IMR-90 (cell line): ENCODE results near the gene STK17A. TPM values are rescaled to one million over a fixed set of nuclear protein-coding genes. Genes with fewer than 3 reads are reported as not detected.

Experiments used
- ATAC-seq: fragments of 200-7000 bp; cut with Tn5 transposase; 2 replicates; pipeline ENCODE4 v1.9.1; 2020; ENCODE audit warnings: low read depth, mild to moderate bottlenecking, moderate library complexity
- BruUV-seq: library from RNA; stranded (reverse); fragments of 400-500 nt; replicated peaks from 2 replicates; lab custom pipeline; 2021; lab: Mats Ljungman, UMichigan
- CTCF ChIA-PET: fragments of 300-600 bp; formaldehyde crosslinking; extraction: SDS; loops from one replicate; lab custom pipeline; 2021; ENCODE audit warnings: antibody characterized with exemption; lab: Yijun Ruan, JAX
- POLR2A ChIA-PET: fragments of 300-600 bp; sonication (Branson Sonifier 250); formaldehyde crosslinking; loops from one replicate; lab custom pipeline; 2022; ENCODE audit warnings: antibody characterized with exemption; ENCODE audit not compliant: unreplicated experiment; lab: Charles Lee
- DNase-seq: peaks from one replicate; pipeline ENCODE4 v3.0.0; 2013
- H2AFZ ChIP-seq: replicated peaks from 2 replicates; pipeline ENCODE3; 2013; ENCODE audit warnings: low read length, mild to moderate bottlenecking; ENCODE audit not compliant: poor library complexity
- H2AK5ac ChIP-seq: 2 replicates; pipeline ENCODE4 v1.6.1; 2013; ENCODE audit warnings: low read depth, low read length, inconsistent platforms
- H2AK9ac ChIP-seq: replicated peaks from 2 replicates; pipeline ENCODE3; 2013; ENCODE audit warnings: mild to moderate bottlenecking, low read depth, low read length, moderate library complexity; ENCODE audit not compliant: poor library complexity
- H2BK120ac ChIP-seq: 2 replicates; pipeline ENCODE4 v1.6.1; 2013; ENCODE audit warnings: low read depth, low read length, inconsistent platforms
- H2BK15ac ChIP-seq: 3 replicates; pipeline ENCODE4 v1.6.1; 2013; ENCODE audit warnings: low read depth, low read length, inconsistent platforms
- H2BK20ac ChIP-seq: 2 replicates; pipeline ENCODE4 v1.6.1; 2013; ENCODE audit warnings: low read depth, mild to moderate bottlenecking, inconsistent platforms, low read length, moderate library complexity
- H2BK5ac ChIP-seq: 2 replicates; pipeline ENCODE4 v1.6.1; 2013; ENCODE audit warnings: mild to moderate bottlenecking, low read depth, low read length, inconsistent platforms; ENCODE audit not compliant: poor library complexity, severe bottlenecking
- H3K14ac ChIP-seq: replicated peaks from 2 replicates; pipeline ENCODE4 v1.6.1; 2013; ENCODE audit warnings: low read depth, low read length, inconsistent platforms
- H3K18ac ChIP-seq: 2 replicates; pipeline ENCODE4 v1.6.1; 2013; ENCODE audit warnings: low read depth, low read length, control low read depth
- H3K23ac ChIP-seq: 2 replicates; pipeline ENCODE4 v1.6.1; 2013; ENCODE audit warnings: low read depth, low read length, inconsistent platforms
- H3K27ac ChIP-seq: 2 replicates; pipeline ENCODE4 v1.5.1; 2013; ENCODE audit warnings: mild to moderate bottlenecking, control low read depth, low read length; ENCODE audit not compliant: insufficient read depth
- H3K27me3 ChIP-seq: 2 replicates; pipeline ENCODE4 v1.6.1; 2013; ENCODE audit warnings: low read length; ENCODE audit not compliant: control insufficient read depth, insufficient read depth
- H3K36me3 ChIP-seq: 2 replicates; pipeline ENCODE4 v1.6.1; 2013; ENCODE audit warnings: low read length, mixed read lengths; ENCODE audit not compliant: control insufficient read depth, insufficient read depth
- H3K4ac ChIP-seq: 2 replicates; pipeline ENCODE4 v1.6.1; 2013; ENCODE audit warnings: low read depth, low read length, inconsistent platforms
- H3K4me1 ChIP-seq: 2 replicates; pipeline ENCODE4 v1.6.1; 2013; ENCODE audit warnings: low read length, mixed read lengths; ENCODE audit not compliant: control insufficient read depth, insufficient read depth
- H3K4me2 ChIP-seq: 2 replicates; pipeline ENCODE4 v1.6.1; 2013; ENCODE audit warnings: low read depth, mild to moderate bottlenecking, control low read depth, low read length, moderate library complexity
- H3K4me3 ChIP-seq: 2 replicates; pipeline ENCODE4 v1.5.1; 2013; ENCODE audit warnings: low read depth, mild to moderate bottlenecking, control low read depth, low read length, moderate library complexity; ENCODE audit not compliant: insufficient read depth
- H3K56ac ChIP-seq: 2 replicates; pipeline ENCODE4 v1.6.1; 2013; ENCODE audit warnings: low read length, inconsistent platforms; ENCODE audit not compliant: insufficient read depth; ENCODE audit errors: extremely low read depth
- H3K79me1 ChIP-seq, 2 experiments: 2 replicates each; pipeline ENCODE4 v1.6.1; 2013; ENCODE audit warnings: low read length in 2 of 2, inconsistent platforms in 1 of 2, low read depth in 1 of 2
- H3K9ac ChIP-seq: 2 replicates; pipeline ENCODE4 v1.6.1; 2013; ENCODE audit warnings: low read depth, low read length, control low read depth
- H3K9me1 ChIP-seq: 2 replicates; pipeline ENCODE4 v1.6.1; 2013; ENCODE audit warnings: low read length, inconsistent platforms; ENCODE audit not compliant: insufficient read depth
- H3K9me3 ChIP-seq: 2 replicates; pipeline ENCODE4 v1.6.1; 2013; ENCODE audit warnings: low read length; ENCODE audit not compliant: control insufficient read depth, insufficient read depth
- H4K20me1 ChIP-seq: 2 replicates; pipeline ENCODE4 v1.6.1; 2013; ENCODE audit warnings: low read length, inconsistent platforms; ENCODE audit not compliant: insufficient read depth
- H4K5ac ChIP-seq: 2 replicates; pipeline ENCODE4 v1.6.1; 2013; ENCODE audit warnings: mild to moderate bottlenecking, low read depth, low read length, control low read depth
- H4K8ac ChIP-seq, 2 experiments: 2 replicates each; pipeline ENCODE4 v1.6.1; 2013; ENCODE audit warnings: low read depth in 2 of 2, low read length in 2 of 2, control low read depth in 1 of 2, inconsistent platforms in 1 of 2
- H4K91ac ChIP-seq: 2 replicates; pipeline ENCODE4 v1.6.1; 2013; ENCODE audit warnings: low read depth, low read length, inconsistent platforms; ENCODE audit not compliant: insufficient read depth
- CEBPB ChIP-seq: IDR thresholded peaks from 2 replicates; pipeline ENCODE4 v1.6.1; 2012; ENCODE audit warnings: low read depth, low read length, improper control_type of control experiment
- CHD1 ChIP-seq: IDR thresholded peaks from 2 replicates; pipeline ENCODE4 v1.6.1; 2012; ENCODE audit warnings: low read depth, low read length, improper control_type of control experiment
- FOS ChIP-seq: fragments of 150-350 bp; IDR thresholded peaks from 2 replicates; pipeline ENCODE4 v1.6.1; 2016; ENCODE audit warnings: low read depth, low read length
- MAFK ChIP-seq: IDR thresholded peaks from 2 replicates; pipeline ENCODE4 v1.6.1; 2012; ENCODE audit warnings: low read depth, low read length, improper control_type of control experiment
- MAZ ChIP-seq: IDR thresholded peaks from 2 replicates; pipeline ENCODE4 v1.6.1; 2012; ENCODE audit warnings: low read depth, mild to moderate bottlenecking, low read length, improper control_type of control experiment, moderate library complexity, borderline replicate concordance
- MXI1 ChIP-seq: IDR thresholded peaks from 2 replicates; pipeline ENCODE4 v1.6.1; 2012; ENCODE audit warnings: low read depth, mild to moderate bottlenecking, low read length, moderate library complexity, borderline replicate concordance
- NFE2L2 ChIP-seq: fragments of 150-350 bp; IDR thresholded peaks from 2 replicates; pipeline ENCODE4 v1.6.1; 2016; ENCODE audit warnings: low read depth, mild to moderate bottlenecking, low read length
- RAD21 ChIP-seq: IDR thresholded peaks from 2 replicates; pipeline ENCODE4 v1.6.1; 2012; ENCODE audit warnings: low read length, improper control_type of control experiment
- RCOR1 ChIP-seq: IDR thresholded peaks from 2 replicates; pipeline ENCODE4 v1.6.1; 2012; ENCODE audit warnings: mild to moderate bottlenecking, low read length, improper control_type of control experiment; ENCODE audit not compliant: insufficient replicate concordance
- RFX5 ChIP-seq: IDR thresholded peaks from 2 replicates; pipeline ENCODE4 v1.8.0; 2012; ENCODE audit warnings: low read depth, mild to moderate bottlenecking, low read length, moderate library complexity
- SMC3 ChIP-seq: fragments of 150-350 bp; IDR thresholded peaks from 2 replicates; pipeline ENCODE4 v1.6.1; 2016; ENCODE audit warnings: low read depth, mild to moderate bottlenecking, antibody characterized with exemption, low read length, moderate library complexity
- WGBS, 2 experiments: methylation state at CpG; one replicate each; pipeline versions ENCODE4 v1.1.5 to v1.1.7; 2013; ENCODE audit warnings: missing lambda C conversion rate in 2 of 2; ENCODE audit not compliant: insufficient read length in 1 of 2; ENCODE audit errors: extremely low coverage in 2 of 2; 5-methylcytosine and 5-hydroxymethylcytosine counted together
- dilution Hi-C: fragments of 300-500 bp; cut with HindIII; formaldehyde crosslinking; loops from one replicate; pipeline ENCODE4 v1.14.3; 2018; ENCODE audit warnings: low sequenced_read_pairs; ENCODE audit not compliant: unreplicated experiment
- in situ Hi-C: fragments of 300-500 bp; cut with MboI; formaldehyde crosslinking; loops from 3 replicates; pipeline ENCODE4 v1.14.3; 2019; ENCODE audit warnings: low sequenced_read_pairs, inconsistent platforms, mixed read lengths
- intact Hi-C: fragments of 100-400 bp; cut with micrococcal nuclease; formaldehyde crosslinking; loops from 2 replicates; pipeline ENCODE4 v1.10.0; 2022
- polyA plus RNA-seq, 3 experiments: library from polyadenylated mRNA; depleted of rRNA; stranded (reverse); fragments of >200 nt; gene quantifications; 2 replicates each; pipeline ENCODE4 v1.2.3, GENCODE V29; 2012; ENCODE audit warnings: low replicate concordance in 1 of 3
- total RNA-seq: library from RNA; depleted of rRNA; stranded (reverse); fragments of >200 nt; gene quantifications from 2 replicates; pipeline ENCODE4 v1.2.3, GENCODE V29; 2012
- TF ChIP-seq, protein P1 (sequence below): fragments of 150-350 bp; IDR thresholded peaks from 2 replicates; pipeline ENCODE4 v1.6.1; 2017; ENCODE audit warnings: mild to moderate bottlenecking, antibody characterized with exemption, low read length, low read depth
- TF ChIP-seq, protein P2 (sequence below): fragments of 150-350 bp; IDR thresholded peaks from 2 replicates; pipeline ENCODE4 v1.6.1; 2016; ENCODE audit warnings: low read depth, mild to moderate bottlenecking, low read length, moderate library complexity, borderline replicate concordance
- TF ChIP-seq, protein P3 (sequence below): conservative IDR thresholded peaks from 2 replicates; pipeline ENCODE4 v1.5.1; 2012; ENCODE audit warnings: mild to moderate bottlenecking, low read depth, low read length, improper control_type of control experiment

STK17A gene
- total and polyA plus RNA-seq, 2 of the 4 experiments (the other 2 are of a cell fraction), result 40.5 to 50.5 TPM

GRCh38 chr7:43655584-43655983 lies 72.7 kb downstream of the STK17A start:
- H3K14ac ChIP-seq, result 0 out of 2 replicates have a peak overlapping the region, but pooled peaks have one; percentile 41
- no peak overlapping the region for H3K4me3 ChIP-seq
- H2AK9ac ChIP-seq, result peak overlapping the region; percentile 33
- H3K4me2 ChIP-seq, result no peak overlapping the region
- peaks cover 38 to 68% of the 10 kb centered on the region in 2 experiments for H3K79me1 ChIP-seq
- POLR2A ChIA-PET, result no interaction called here
- no peak overlapping the region for H3K27ac ChIP-seq
- peak overlapping the region; percentile 78; the same call in 1 of the 2 replicates for H3K23ac ChIP-seq
- peaks cover 2% of the 10 kb centered on the region; the same call in 1 of the 2 replicates for H3K36me3 ChIP-seq
- no peak overlapping the region for H3K56ac ChIP-seq
- H3K4ac ChIP-seq, result peak overlapping the region; percentile 56
- no peaks in the 10 kb centered on the region for H3K27me3 ChIP-seq
- no CpG with 5 or more reads among the region's 3 CpGs for WGBS, 2 experiments
- peak overlapping the region; percentile 86; the same call in 2 of the 3 replicates for H2BK15ac ChIP-seq
- no peak overlapping the region for H4K5ac ChIP-seq
- no TSS peak for BruUV-seq
- CTCF ChIA-PET, result no interaction called here
- H2BK120ac ChIP-seq, result peak overlapping the region; percentile 80
- peaks cover 22% of the 10 kb centered on the region for H3K9me1 ChIP-seq
- peak overlapping the region in 1 of 2 experiments; percentile 54; a peak in 1 of 4 replicates for H4K8ac ChIP-seq
- H4K91ac ChIP-seq, result no peak overlapping the region; the same call in 1 of the 2 replicates
- no peak overlapping the region for H2AFZ ChIP-seq
- H4K20me1 ChIP-seq, result no peaks in the 10 kb centered on the region
- ATAC-seq (no peak), DNase-seq (no peak)
- peak overlapping the region; percentile 86 for H2AK5ac ChIP-seq
- intact Hi-C loops (no loop called here), dilution Hi-C loops (no loop called here), in situ Hi-C loops (no loop called here)
- H3K18ac ChIP-seq, result peak overlapping the region; percentile 62; the same call in 1 of the 2 replicates
- peak overlapping the region; percentile 76 for H2BK20ac ChIP-seq
- H3K4me1 ChIP-seq, result peaks cover 26% of the 10 kb centered on the region
- no peaks in the 10 kb centered on the region for H3K9me3 ChIP-seq
- peak overlapping the region; percentile 56 for H2BK5ac ChIP-seq
- TF ChIP-seq MAFK (no peak), MAZ (no peak), SMC3 (no peak), CEBPB (no peak), MXI1 (no peak), FOS (no peak), RAD21 (no peak), CHD1 (no peak), NFE2L2 (no peak), RCOR1 (no peak), RFX5 (no peak)
- TF ChIP-seq, protein P1, sequence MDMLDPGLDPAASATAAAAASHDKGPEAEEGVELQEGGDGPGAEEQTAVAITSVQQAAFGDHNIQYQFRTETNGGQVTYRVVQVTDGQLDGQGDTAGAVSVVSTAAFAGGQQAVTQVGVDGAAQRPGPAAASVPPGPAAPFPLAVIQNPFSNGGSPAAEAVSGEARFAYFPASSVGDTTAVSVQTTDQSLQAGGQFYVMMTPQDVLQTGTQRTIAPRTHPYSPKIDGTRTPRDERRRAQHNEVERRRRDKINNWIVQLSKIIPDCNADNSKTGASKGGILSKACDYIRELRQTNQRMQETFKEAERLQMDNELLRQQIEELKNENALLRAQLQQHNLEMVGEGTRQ, result no peak
- TF ChIP-seq, protein P2, sequence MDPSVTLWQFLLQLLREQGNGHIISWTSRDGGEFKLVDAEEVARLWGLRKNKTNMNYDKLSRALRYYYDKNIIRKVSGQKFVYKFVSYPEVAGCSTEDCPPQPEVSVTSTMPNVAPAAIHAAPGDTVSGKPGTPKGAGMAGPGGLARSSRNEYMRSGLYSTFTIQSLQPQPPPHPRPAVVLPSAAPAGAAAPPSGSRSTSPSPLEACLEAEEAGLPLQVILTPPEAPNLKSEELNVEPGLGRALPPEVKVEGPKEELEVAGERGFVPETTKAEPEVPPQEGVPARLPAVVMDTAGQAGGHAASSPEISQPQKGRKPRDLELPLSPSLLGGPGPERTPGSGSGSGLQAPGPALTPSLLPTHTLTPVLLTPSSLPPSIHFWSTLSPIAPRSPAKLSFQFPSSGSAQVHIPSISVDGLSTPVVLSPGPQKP, result no peak
- TF ChIP-seq, protein P3, sequence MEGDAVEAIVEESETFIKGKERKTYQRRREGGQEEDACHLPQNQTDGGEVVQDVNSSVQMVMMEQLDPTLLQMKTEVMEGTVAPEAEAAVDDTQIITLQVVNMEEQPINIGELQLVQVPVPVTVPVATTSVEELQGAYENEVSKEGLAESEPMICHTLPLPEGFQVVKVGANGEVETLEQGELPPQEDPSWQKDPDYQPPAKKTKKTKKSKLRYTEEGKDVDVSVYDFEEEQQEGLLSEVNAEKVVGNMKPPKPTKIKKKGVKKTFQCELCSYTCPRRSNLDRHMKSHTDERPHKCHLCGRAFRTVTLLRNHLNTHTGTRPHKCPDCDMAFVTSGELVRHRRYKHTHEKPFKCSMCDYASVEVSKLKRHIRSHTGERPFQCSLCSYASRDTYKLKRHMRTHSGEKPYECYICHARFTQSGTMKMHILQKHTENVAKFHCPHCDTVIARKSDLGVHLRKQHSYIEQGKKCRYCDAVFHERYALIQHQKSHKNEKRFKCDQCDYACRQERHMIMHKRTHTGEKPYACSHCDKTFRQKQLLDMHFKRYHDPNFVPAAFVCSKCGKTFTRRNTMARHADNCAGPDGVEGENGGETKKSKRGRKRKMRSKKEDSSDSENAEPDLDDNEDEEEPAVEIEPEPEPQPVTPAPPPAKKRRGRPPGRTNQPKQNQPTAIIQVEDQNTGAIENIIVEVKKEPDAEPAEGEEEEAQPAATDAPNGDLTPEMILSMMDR, result no peak
- H3K9ac ChIP-seq, result no peak overlapping the region
